Uterus (tissue), 2 donors: ENCODE results near the gene SAMD4A.

ENCODE experiments used
- CTCF ChIP-seq, 4 experiments: fragments of 200-600 bp in 2 of 4; fragments of 450-650 bp in 2 of 4; sonication (generic) in 2 of 4; IDR thresholded peaks; one replicate each; pipeline ENCODE4 v1.5.1; 2016 to 2019; ENCODE audit warnings: antibody characterized with exemption in 4 of 4, mild to moderate bottlenecking in 2 of 4, moderate library complexity in 1 of 4
- POLR2A ChIP-seq, 2 donors: fragments of 450-650 bp; IDR thresholded peaks; one replicate each; pipeline ENCODE4 v1.6.1; 2016; ENCODE audit warnings: antibody characterized with exemption in 2 of 2, mild to moderate bottlenecking in 1 of 2, moderate library complexity in 1 of 2

- TF ChIP-seq POLR2A (IDR thresholded peaks at IDR 0.05) (no peak), CTCF (IDR thresholded peaks at IDR 0.05) (no peak)
Measured at GRCh38 chr14:54577494-54577893, 10.6 kb downstream of the SAMD4A start.
